OCI-M2 (cell line): ENCODE measurements around the gene DLGAP5.

Source experiments
- DNase-seq: peaks from one replicate; lab custom pipeline; 2025; ENCODE audit not compliant: unreplicated experiment; lab: John Stamatoyannopoulos, UW

DLGAP5 gene

DNA sequence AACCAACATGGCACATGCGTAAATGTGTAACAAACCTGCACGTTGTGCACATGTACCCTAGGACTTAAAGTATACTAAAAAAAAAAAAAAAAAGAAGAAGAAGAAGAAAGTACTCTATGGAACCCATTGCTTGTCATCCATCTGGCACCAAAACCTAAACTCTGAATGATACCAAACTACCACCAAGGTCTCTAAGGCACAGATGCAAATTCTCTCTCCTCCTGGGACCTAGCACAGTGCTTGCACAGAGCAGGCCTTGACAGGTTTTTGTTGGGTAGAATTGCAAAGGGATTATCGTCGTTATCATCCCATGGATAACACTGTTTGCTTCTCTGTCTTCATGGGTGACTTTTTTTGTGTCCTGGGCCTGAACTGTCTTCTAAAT is 75.5 kb downstream of the DLGAP5 start:
- DNase-seq = no peak

DNA sequence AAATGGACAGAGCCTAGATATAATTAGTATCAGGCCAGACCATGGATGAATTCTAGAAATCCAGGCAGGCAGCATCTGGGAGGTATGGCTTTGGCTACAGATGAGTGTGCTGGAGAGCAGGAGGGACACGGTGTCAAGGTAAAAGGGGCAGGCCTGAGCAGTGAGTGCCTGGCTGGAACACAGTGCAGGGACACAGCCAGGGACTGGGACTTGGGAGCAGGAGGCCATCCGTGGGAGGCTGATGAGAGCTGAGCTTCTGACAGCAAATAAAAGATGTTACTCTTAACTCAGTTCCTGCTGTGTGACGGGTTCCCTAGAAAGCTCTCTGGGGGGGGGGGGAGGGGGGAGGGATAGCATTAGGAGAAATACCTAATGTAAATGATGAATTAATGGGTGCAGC is 75.9 kb downstream of the DLGAP5 start:
- DNase-seq = no peak

DNA sequence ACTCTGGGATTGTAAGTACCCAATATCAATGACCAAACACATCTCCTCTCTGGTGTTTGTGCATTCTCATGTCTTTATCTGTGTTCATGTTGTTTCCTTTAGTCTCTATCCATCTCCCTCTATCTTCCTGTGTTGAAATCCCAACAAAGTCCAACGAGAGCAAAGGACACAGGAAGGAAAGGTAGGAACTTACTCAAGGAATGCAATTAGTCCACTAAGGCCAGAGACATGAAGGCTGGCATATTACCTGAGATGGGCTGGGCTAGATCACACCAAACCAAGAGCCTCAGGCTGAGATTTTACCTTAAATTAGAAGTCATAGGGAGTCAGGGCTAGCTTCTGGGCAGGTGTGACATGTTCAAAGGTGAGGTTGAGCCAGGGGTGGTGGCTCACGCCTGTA is 76.7 kb downstream of the DLGAP5 start:
- no peak for DNase-seq

DNA sequence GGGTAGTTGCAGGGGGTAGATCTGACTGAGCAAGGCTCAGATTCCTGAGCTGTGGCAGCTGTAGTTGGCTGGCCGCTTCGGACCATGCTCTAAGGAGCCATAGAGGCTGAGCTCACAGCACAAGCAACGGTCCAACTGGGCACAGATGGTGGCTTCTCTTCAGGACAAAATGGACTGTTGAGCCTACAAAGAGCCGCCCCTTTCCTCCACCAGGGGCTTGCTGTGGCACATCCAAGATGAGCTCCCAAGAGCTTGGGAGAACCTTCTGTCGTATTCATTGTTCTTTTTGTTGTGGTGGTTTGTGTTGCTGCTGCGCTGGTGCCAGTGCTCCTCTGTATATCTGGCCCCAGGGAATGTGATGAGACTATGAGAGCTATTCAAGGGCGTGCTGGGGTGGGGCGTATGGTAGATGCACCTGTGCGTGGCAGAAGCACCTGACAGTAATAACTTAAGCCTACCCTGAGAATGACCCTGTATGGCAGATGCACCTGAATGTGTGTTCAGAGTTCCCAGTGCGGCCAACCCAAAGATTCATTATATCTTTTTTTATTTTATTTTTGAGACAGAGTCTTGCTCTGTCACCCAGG is 80.2 kb downstream of the DLGAP5 start:
- no peak for DNase-seq

DNA sequence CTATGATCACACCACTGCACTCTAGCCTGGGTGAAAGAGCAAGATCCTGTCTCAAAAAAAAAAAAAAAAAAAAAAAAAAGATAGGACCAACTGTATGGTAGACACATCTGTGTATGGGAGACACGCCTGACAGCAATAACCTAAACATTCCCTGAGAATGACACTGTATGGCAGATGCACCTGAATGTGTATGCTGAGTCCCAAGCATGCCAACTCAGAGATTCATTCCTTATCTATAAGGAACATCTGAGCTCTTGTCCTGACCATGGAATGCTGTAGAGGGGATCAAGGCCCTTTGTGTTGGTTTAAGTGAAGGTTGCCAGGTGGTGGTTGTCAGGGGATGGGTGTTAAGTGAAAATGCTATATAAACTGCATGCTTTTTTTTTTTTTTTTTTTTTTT is 81.5 kb downstream of the DLGAP5 start:
- DNase-seq = no peak

DNA sequence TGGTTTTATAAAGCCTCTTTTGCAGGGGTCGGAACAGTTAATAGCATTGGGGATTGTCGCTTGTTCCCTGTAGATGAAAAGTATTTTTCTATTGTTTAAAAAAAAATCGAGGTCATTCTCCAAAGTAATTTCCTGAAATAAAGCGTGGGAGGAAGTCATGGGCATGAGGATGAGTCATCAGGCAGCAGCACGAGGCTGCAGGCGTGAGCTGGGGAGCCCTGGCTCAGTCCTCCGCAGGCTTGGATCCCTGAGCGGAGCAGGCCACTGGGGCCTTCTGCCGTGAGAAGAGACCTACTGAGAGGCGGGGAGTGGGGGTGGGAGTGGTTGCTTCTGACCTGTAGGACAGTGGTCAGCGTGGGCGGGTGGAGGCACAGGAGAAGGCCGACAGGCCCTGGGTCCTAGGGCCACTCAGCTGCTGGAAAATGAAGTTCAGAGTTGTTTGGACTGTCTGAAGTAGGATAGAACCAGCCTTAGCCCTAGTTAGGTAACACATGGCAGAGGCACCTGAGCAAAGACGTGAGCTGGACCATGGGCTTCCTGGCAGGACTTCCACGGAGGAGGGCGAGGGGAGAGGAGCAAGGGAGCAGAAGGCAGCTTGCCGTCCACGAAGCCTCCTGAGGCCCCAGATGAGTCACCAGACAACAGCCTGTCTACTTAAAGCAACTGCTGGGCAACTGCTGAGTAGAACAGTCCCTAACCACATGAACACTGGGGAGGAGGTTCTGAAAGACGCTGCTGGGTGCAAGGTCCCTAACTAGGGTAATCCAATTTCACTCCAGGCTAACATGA is 83.4 kb downstream of the DLGAP5 start:
- peak; percentile 89 for DNase-seq

DNA sequence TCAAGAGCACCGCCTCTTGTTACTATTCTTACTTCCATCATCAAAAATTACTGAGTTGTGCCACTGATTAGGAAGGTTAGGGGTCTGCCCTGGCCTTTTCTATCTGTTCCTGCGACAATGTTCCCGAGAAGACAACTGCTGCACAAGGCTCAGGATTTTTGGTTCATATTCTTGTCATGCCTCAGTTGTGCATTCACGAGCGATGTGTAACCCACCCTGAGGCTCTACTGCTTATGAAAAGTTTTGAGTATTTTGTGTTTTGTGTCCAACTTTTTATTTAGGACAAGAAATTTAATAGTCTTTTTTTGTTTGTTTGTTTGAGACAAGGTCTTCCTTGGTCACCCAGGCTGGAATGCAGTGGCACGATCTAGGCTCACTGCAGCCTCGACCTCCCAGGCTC is 85.4 kb downstream of the DLGAP5 start:
- no peak for DNase-seq

DNA sequence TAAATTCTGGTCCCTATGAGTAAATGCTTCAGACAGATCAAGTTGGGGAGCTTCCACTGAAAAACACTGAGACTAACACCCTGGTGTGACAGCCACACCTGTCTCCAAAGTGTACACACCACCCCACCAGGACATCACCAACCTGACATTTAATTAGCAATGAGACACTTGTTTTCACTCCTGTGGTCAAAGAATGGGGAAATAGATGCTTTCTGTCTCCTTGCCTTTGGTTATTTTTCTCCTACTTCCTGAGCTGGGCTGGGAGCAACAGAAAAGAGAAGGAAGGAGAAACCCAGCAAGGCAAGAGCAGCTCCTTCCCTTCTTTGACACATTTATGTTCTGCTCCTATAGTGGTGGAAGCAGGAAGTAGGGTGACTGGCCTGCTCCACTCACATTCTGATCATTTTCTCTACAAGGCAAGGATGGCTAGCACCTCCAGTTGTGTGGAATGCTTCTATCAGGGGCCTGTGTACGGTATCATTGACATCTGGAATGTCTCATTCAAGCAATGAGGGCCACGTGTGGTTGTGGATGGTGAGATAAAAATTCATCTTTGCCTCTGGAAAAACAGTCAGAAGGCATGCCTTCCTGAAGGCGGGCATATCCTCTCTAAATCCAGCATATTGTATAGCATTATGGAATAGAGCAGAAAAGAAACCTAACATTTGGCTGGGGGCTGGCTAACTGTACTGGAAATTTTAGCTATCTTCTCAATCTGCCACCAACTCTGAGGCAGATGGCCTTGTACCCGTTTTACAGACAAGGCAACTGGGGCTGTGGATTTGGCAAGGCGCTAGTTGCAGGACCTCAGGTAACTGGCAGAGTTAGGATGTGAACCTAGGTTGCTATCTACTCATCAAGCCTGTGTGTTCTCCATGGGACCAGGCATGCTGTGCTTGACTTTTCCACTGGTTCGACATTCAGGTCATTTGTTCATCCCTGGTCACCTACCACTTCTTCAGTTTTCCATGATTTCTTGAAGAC is 87.1 kb downstream of the DLGAP5 start:
- no peak for DNase-seq

DNA sequence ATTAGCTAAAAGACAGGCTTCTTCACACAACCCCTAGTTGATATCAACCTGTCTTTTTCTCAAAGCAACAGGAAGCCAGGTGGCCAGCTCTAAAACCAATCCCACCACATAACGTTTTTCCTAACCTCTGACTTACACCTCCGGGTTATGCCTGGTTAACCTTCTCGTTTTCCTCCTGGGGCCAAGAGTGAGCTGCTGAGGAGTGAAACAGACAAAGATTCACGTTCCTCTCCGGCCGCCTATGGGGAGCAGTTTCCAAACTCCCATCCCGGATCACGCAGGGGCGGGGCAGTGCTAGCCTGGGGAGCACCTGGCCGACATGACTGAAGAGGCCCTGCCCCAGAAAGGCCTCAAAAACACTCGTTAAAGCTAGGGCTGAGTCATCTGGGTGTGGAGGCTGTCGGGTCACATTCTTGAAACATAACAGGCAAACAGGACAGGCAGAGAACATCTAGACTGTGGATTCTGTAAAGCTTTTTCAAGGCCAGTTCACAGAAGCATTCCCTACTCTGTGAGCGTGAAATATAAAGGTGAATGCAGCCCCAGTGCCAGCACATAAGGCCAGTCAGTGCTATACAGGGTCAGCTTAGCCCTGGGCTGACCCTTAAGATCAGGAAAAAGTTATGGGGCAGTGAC is 88.3 kb downstream of the DLGAP5 start:
- no peak for DNase-seq

DNA sequence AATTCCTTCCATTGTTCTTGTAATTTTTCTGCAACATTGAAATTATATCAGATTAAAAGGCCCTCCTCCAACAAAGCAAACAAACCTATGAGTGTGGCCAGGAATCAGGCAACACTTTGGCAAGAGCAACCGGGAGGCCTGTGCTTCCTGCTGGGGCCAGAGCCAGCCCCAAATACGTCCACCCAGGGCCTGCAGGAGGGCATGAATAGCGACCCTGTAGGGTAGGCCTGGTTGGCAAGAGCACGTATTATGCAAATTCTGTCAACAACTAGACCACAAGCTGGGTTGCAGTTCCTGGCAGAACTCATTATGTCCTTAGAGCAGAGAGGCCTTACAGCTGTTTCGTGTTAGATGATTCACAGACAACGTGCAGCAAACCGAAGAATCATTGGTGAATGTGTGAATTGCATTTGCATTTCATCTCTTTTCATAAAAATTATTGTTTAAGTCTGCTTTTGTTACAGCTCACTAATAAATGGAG is 89.2 kb downstream of the DLGAP5 start:
- no peak for DNase-seq

DNA sequence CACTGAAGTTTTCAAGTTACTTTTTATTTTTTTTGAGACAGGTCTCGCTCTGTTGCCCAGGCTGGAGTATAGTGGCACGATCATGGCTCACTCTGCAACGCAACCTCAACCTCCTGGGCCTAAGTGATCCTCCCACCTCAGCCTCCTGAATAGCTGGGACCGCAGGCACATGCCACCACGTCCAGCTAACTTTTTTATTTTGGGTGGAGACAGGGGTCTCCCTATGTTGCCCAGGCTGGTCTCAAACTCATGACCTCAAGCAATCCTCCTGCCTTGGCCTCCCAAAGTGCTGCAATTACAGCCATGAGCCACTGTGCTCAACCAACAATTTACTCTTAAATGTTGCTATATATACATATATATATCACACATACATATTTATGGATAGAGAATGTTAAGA is 89.7 kb downstream of the DLGAP5 start:
- no peak for DNase-seq

DNA sequence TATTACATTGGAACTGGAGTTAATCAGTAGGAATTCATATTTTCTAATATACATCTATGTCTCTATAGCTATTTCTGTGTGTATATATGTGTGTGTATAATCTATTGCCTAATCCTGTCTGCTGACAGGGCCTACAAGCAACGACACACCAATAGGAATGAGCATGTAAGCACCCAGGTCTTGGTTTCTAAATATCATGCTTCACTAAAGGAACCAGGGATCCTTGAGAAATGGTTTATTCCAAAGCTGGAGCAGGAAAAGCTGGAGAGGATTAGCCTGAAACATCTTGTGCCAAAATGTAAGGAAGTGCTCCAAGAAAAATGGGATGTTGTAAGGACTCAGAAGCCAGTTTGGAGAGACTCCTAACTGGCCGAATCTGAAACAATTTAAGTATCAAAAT is 91.6 kb downstream of the DLGAP5 start:
- no peak for DNase-seq

DNA sequence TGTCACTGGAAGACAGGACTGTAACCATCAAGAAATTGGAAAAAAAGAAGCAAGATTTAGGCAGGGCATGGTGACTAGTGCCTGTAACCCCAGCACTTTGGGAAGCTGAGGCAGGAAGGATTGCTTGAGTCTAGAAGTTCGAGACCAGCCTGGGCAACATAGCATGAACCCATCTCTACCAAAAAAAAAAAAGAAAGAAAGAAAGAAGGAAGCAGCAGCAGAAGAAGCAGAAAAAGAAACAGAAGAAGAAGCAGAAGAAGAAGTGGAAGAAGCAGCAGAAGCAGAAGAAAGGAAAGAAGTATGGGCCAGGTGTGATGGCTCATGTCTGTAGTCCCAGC is 92.9 kb downstream of the DLGAP5 start:
- DNase-seq = no peak
